EL (cell line): ENCODE measurements around the gene TMEM258.
A peak's percentile ranks its signal among the peaks of the same experiment; 100 is the strongest.

Experiments
- DNase-seq: peaks from one replicate; pipeline ENCODE4 v3.0.0-alpha.2; 2016

Gene TMEM258

GRCh38 chr11:61754534-61755482 is 37.6 kb downstream of the TMEM258 start:
- DNase-seq, result no peak

DNA sequence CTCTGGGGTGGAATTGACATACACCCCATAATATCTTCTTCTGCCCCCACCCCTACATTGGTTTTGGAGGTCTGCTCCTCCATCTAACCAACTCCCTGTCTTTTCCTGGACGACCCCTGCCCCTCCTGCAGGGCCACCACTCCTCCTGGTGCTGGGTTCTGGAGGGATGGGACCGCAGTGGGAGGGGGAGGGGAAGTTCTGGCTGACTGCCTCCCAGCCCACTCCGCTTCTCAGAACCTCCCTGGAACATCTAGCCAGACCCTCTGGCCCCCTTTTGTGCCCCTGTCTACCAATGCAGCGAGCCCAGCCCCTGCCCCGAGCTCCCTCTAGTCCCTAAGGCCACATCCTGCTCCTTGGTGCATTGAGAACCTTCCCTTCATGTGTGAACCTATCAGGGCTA is 38.7 kb downstream of the TMEM258 start:
- DNase-seq, result no peak

DNA sequence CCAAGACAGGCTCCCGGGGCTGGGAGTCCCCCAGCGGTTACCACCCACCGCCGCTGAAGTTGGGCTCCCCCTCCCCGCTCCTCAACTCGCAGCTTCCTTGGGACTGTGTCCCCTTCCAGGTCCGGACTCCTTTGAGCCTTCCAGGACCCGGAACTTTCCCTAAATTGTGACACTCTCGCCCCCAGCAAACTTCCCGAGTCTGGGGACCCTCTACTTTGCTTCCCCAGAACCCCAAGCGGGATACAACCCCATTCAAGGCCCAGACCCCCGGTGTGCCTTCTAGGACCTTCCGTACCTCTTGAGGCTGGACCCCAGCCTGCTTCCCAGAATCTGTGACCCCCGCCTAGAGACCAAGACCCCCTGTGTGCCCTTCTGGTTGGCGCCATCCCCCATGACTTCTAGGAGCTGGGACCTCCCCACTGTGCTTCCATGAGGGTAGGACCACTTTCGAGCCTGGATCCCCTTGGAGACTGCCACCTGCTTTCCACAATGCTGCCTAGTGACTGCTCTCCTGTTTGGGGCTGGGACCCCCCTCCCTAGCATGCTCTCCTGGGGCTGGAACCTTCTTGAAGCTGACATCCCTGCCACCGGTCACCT is 39.4 kb downstream of the TMEM258 start:
- DNase-seq, result no peak

- DNase-seq, result peak; percentile 56
These were observed 40.1 kb downstream of the TMEM258 start, which contains the start of gene MYRF for GRCh38 chr11:61752117-61752924. Gene MYRF (plus strand): TSS chr11:61752636. CDS start chr11:61752745, 109 bp downstream.

DNA sequence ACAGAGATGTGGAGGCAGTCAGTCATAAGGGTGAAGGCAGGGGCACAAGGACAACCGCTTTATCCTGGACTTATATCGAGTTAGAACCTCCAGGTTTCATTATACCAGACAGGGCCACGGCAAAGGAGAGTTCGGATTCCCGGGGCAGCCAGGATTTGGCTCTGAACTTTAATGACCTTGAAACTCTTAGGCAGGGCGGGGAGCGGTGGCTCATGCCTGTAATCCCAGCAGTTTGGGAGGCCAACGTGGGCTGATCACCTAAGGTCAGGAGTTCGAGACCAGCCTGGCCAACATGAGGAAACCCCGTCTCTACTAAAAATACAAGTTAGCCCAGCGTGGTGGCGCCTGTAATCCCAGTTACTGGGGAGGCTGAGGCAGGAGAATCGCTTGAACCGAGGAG is 41.0 kb downstream of the TMEM258 start:
- no peak for DNase-seq

DNA sequence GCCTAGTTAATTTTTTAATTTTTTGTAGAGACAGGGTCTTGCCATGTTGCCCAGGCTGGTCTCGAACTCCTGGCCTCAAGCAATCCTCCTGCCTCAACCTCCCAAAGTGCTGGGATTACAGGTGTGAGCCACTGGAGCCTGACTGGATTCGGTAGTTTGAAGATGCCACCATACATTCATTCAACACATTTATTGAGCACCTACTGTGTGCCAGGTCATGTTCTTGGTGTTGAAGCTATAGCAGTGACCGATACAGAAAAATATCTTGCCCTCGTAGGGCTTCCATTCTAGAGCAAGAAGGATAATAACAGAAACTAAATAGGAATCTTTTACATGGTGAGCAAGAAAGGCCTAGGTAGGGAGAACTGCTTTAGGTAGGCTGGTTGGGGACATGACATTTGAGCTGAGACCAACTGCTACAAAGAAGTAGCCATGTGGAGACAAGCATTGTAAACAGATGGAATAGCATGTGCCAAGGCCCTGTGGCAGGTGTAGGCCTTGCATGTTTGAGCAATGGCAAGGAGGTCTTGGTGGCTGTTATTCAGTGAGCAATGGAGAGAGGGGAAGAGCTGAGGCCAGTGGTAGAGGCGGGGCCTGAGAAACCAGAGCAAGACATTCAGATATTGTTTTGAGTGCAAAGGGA is 41.6 kb downstream of the TMEM258 start:
- no peak for DNase-seq

GRCh38 chr11:61749591-61750217 is 42.7 kb downstream of the TMEM258 start:
- no peak for DNase-seq

GRCh38 chr11:61747967-61748285 is 44.5 kb downstream of the TMEM258 start:
- no peak for DNase-seq

DNA sequence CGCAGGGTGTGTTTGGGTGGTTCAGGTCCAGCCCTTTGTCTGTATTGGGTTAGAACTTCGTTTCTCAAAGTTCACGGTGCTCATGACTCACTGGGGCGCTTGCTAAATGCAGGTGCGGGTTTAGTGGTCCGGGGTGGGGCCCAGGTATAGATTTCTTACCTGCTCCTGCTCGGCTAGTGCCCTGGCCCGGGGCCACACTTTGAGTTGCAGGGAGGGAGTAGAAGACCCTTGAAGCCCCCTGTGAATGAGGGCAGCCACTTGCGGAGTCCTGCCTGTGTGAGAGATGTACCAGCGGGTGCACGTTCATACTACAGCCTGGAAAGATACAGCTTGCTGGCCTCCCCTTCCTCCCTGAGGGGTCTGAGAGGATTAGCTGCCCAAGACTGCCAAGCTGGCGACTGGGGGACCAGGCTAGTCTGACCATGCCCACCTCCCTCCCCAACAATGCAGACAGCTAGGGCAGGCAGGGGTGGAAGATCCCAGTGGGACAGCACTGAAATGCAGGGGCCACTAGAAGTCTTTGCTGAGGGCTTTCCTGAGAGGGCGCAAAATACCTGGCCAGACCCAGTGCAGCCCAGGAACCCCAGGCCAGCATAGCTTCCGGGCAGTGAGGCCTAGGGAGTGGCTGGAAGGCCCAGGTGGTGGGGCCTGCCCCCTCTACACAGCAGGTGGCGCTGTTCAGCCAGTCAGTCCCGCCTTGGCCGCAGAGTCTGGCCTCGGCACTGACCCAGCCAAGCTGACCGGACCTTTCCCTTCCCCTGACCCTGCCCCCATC is 45.0 kb downstream of the TMEM258 start:
- DNase-seq, result peak; percentile 65

DNA sequence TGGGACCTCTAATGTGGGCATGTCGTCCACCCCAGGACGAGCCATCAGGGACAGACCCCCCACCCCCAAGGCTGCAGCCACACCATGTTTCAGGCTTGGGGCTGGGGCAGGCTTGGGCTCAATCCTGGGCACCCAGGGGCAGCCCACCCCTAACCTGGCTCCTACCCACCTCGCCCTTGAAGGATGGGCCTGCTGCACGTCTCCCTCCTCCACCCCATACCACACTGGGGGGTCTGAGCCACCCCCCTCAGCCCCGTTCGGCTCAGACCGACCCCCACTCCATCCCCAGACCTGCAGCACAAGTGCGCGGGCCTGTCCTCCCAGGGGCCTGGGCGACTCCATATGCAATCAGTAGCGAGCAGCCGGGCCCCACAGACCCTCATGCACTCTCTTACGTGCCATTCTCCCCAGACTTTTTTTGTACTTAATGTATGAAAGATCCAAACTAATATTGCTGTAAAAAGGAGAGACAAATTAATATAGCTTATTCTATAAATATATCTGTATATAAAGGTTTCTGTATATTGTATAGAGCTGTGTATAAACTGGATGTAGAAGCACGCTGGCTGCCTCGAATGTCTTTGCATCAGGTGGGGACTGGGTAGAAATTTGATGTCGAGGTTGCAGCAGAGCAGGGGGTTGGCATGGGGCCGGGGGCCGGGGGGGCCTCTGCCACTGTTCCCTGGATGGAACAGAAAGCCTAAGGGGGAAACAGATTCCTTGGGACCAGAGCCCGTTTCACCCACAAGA is 45.8 kb downstream of the TMEM258 start:
- DNase-seq, result no peak

DNA sequence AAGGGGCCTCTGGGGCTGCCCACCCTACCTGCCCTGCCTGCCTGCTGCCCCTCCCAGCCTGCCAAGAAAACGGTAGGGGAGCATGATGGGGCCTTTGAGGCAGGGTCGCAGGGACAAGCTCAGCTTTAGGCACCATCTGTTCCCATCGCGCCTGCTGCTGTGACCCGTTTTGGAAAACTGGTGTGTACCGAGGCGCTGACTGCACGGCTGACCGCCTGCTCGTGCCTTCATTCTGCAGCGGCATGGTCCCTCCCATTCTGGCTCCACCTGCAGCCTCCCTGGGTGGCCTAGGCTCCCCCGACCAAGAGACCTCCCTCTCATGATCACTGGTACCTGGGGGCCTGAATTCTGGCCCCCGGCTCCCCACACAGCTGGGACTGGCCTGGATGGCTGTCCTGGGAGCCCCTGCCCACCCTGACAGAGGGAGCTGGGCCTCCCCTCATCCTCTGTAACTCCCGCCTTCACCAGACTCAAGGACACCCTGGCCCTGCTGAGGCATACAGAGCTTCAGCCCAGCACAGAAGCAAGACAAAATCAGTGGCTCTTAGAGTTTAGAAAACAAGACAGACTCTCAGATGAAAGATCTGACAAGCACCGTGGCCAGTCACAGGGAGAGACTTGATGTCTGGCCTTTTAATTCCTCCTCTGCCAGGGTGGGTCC is 46.5 kb downstream of the TMEM258 start:
- DNase-seq, result no peak

GRCh38 chr11:61744609-61745156 is 47.7 kb downstream of the TMEM258 start:
- DNase-seq, result no peak

GRCh38 chr11:61744181-61744580 is 48.2 kb downstream of the TMEM258 start:
- DNase-seq, result no peak

- no peak for DNase-seq
These were observed 48.8 kb downstream of the TMEM258 start for GRCh38 chr11:61743486-61744095.

- DNase-seq, result no peak
These were observed 50.0 kb downstream of the TMEM258 start for GRCh38 chr11:61742391-61742790.

GRCh38 chr11:61739966-61740365 is 52.4 kb downstream of the TMEM258 start:
- no peak for DNase-seq

DNA sequence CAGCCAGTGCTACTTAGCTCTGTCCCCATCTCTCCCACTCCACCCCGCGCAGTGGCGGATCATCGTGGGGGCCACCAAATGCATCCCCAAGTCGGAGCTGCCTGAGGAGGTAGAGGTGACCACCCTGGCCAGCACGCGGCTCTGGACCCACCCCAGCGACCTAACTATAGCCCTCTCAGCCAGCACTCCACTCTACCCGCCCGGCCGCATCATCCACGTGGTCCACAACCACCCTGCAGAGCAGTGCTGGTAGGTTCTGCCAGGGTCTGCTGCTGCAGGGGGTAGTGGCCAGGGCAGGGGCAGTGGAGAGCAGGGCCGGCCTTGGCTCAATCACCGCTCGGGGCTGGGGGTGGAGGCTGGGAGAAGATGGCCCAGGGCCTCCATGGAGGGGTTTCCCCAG is 53.0 kb downstream of the TMEM258 start:
- DNase-seq, result no peak
